Germinal center (tissue), 1 donor: ENCODE measurements around the gene S100A4.
"Not testable (repeated sequence)": the region's sequence is repeated elsewhere in the genome, so short reads cannot be mapped to it uniquely, and the experiment has no call there.

Experiments used
- DNase-seq: peaks from one replicate; pipeline ENCODE4 v3.0.0; 2012; ENCODE audit warnings: mixed read lengths, low spot score

Gene S100A4

GRCh38 chr1:153567621-153568366 is 22.2 kb upstream of the S100A4 start:
- DNase-seq: no peak

- DNase-seq: no peak
These were observed 21.1 kb upstream of the S100A4 start for GRCh38 chr1:153566414-153567371.

GRCh38 chr1:153565529-153566374 is 20.1 kb upstream of the S100A4 start, which contains the start of gene S100A2:
Gene S100A2 (minus strand): TSS chr1:153565844. CDS start chr1:153563877, 1,967 bp downstream.
- DNase-seq: no peak

- DNase-seq: no peak
These were observed 18.4 kb upstream of the S100A4 start for GRCh38 chr1:153563991-153564390.

GRCh38 chr1:153563483-153563901 is 17.9 kb upstream of the S100A4 start:
- DNase-seq: no peak

- not testable (repeated sequence) for DNase-seq
These were observed 16.4 kb upstream of the S100A4 start for GRCh38 chr1:153562021-153562420.

- no peak for DNase-seq
These were observed 15.9 kb upstream of the S100A4 start for GRCh38 chr1:153561466-153561985.

- no peak for DNase-seq
These were observed 15.3 kb upstream of the S100A4 start for GRCh38 chr1:153560771-153561465.

- DNase-seq: no peak
These were observed 14.6 kb upstream of the S100A4 start for GRCh38 chr1:153560241-153560640.

- no peak for DNase-seq
These were observed 12.3 kb upstream of the S100A4 start for GRCh38 chr1:153557877-153558276.

- no peak for DNase-seq
These were observed 10.7 kb upstream of the S100A4 start for GRCh38 chr1:153556348-153556747.

GRCh38 chr1:153553830-153554541 is 8.4 kb upstream of the S100A4 start:
- no peak for DNase-seq

GRCh38 chr1:153553096-153553495 is 7.5 kb upstream of the S100A4 start:
- no peak for DNase-seq

- DNase-seq: no peak
These were observed 6.7 kb upstream of the S100A4 start for GRCh38 chr1:153552335-153552734.

GRCh38 chr1:153550827-153551500 is 5.4 kb upstream of the S100A4 start:
- no peak for DNase-seq

GRCh38 chr1:153550398-153550758 is 4.8 kb upstream of the S100A4 start:
- no peak for DNase-seq

- no peak for DNase-seq
These were observed 4.3 kb upstream of the S100A4 start for GRCh38 chr1:153549741-153550397.

- DNase-seq: no peak
These were observed 3.4 kb upstream of the S100A4 start, which contains the start of gene S100A3 for GRCh38 chr1:153548722-153549688. Gene S100A3 (minus strand): TSS chr1:153549258. CDS start chr1:153548485, 773 bp downstream.
